B cell (primary cell): Measurements from ENCODE around the gene UPK3A. TPM values are rescaled to one million over a fixed set of nuclear protein-coding genes. Genes with fewer than 3 reads are reported as not detected.
A peak's percentile ranks its signal among the peaks of the same experiment; 100 is the strongest.

Experiments used
- ATAC-seq: fragments of 200-7000 bp; cut with Tn5 transposase; one replicate; pipeline ENCODE4 v1.10.0; 2021; ENCODE audit warnings: low read depth, mild to moderate bottlenecking, moderate number of reproducible peaks, moderate library complexity
- CTCF ChIA-PET: fragments of 350-600 bp; sonication (Branson Sonifier 250); formaldehyde crosslinking; loops from one replicate; lab custom pipeline; 2021; ENCODE audit warnings: antibody characterized with exemption, inconsistent platforms; lab: Charles Lee
- POLR2A ChIA-PET: fragments of 350-600 bp; sonication (Branson Sonifier 250); formaldehyde crosslinking; loops from one replicate; lab custom pipeline; 2021; ENCODE audit warnings: antibody characterized with exemption; lab: Charles Lee
- DNase-seq: peaks from one replicate; pipeline ENCODE4 v3.0.0; 2013
- H2AFZ ChIP-seq: 2 replicates; pipeline ENCODE4 v1.6.1; 2012; ENCODE audit warnings: mild to moderate bottlenecking, low read depth, low read length; ENCODE audit not compliant: insufficient read depth, poor library complexity, severe bottlenecking
- H3K27ac ChIP-seq, 2 donors: 1 replicate in 1 of 2; 2 replicates in 1 of 2; pipeline ENCODE4 v1.5.1; 2012 to 2013; ENCODE audit warnings: low read length in 2 of 2, mild to moderate bottlenecking in 2 of 2, moderate library complexity in 1 of 2
- H3K27me3 ChIP-seq, 4 experiments: fragments of 200-600 bp in 1 of 4; sonication (generic) in 1 of 4; replicated peaks in 1 of 4; 1 replicate in 2 of 4; 2 replicates in 2 of 4; pipeline versions ENCODE4 v1.6.1 to v1.7.0; 2013 to 2016; ENCODE audit warnings: low read length in 3 of 4, mild to moderate bottlenecking in 2 of 4, mixed read lengths in 1 of 4, moderate library complexity in 1 of 4; ENCODE audit not compliant: insufficient read depth in 4 of 4, control insufficient read depth in 3 of 4; ENCODE audit errors: control extremely low read depth in 1 of 4
- H3K36me3 ChIP-seq, 2 experiments: replicated peaks in 1 of 2; 1 replicate in 1 of 2; 2 replicates in 1 of 2; pipeline versions ENCODE4 v1.6.1 to v1.7.1; 2013; ENCODE audit warnings: low read length in 1 of 2; ENCODE audit not compliant: insufficient read depth in 2 of 2, control insufficient read depth in 1 of 2; ENCODE audit errors: control extremely low read depth in 1 of 2, extremely low read depth in 1 of 2
- H3K4me1 ChIP-seq, 2 donors: fragments of 200-600 bp in 1 of 2; sonication (generic) in 1 of 2; 1 replicate in 1 of 2; 2 replicates in 1 of 2; pipeline versions ENCODE4 v1.5.1 to v1.6.1; 2013 to 2017; ENCODE audit warnings: low read length in 2 of 2; ENCODE audit not compliant: control insufficient read depth in 2 of 2, insufficient read depth in 2 of 2
- H3K4me2 ChIP-seq: replicated peaks from 2 replicates; pipeline ENCODE3; 2012; ENCODE audit warnings: mild to moderate bottlenecking, low read depth, low read length; ENCODE audit not compliant: poor library complexity, severe bottlenecking
- H3K4me3 ChIP-seq, 5 experiments: fragments of 200-600 bp in 1 of 5; sonication (generic) in 1 of 5; 1 replicate in 3 of 5; 2 replicates in 2 of 5; pipeline versions ENCODE4 v1.5.1 to v1.7.0; 2011 to 2016; ENCODE audit warnings: low read length in 4 of 5, mild to moderate bottlenecking in 4 of 5, low read depth in 2 of 5, control low read depth in 1 of 5, moderate library complexity in 1 of 5; ENCODE audit not compliant: insufficient read depth in 1 of 5; ENCODE audit errors: control extremely low read depth in 1 of 5, extremely low read depth in 1 of 5
- H3K79me2 ChIP-seq: fragments of 200-600 bp; sonication (generic); one replicate; pipeline ENCODE4 v1.6.0; 2016; ENCODE audit warnings: low read length; ENCODE audit not compliant: control insufficient read depth, insufficient read depth
- H3K9ac ChIP-seq: fragments of 200-600 bp; sonication (generic); 2 replicates; pipeline ENCODE4 v1.6.1; 2017; ENCODE audit warnings: mild to moderate bottlenecking, low read length, moderate library complexity
- H3K9me3 ChIP-seq, 3 donors: one replicate each; pipeline versions ENCODE4 v1.6.1 to v1.7.1; 2013; ENCODE audit warnings: low read length in 2 of 3; ENCODE audit not compliant: control insufficient read depth in 2 of 3, insufficient read depth in 1 of 3; ENCODE audit errors: control extremely low read depth in 1 of 3
- H4K20me1 ChIP-seq: 2 replicates; pipeline ENCODE4 v1.6.0; 2012; ENCODE audit warnings: mild to moderate bottlenecking, low read length; ENCODE audit not compliant: insufficient read depth, control insufficient read depth, poor library complexity, severe bottlenecking
- H3K27ac Mint-ChIP-seq: one replicate; pipeline ENCODE4 v1.8.0; 2021; ENCODE audit warnings: mixed read lengths
- H3K27me3 Mint-ChIP-seq: one replicate; pipeline ENCODE4 v1.8.0; 2021; ENCODE audit warnings: mixed read lengths
- H3K4me1 Mint-ChIP-seq: one replicate; pipeline ENCODE4 v1.8.0; 2021; ENCODE audit warnings: mixed read lengths
- H3K4me3 Mint-ChIP-seq: one replicate; pipeline ENCODE4 v1.8.0; 2021; ENCODE audit warnings: mixed read lengths
- H3K9me3 Mint-ChIP-seq: one replicate; pipeline ENCODE4 v1.8.0; 2022; ENCODE audit warnings: mixed read lengths; ENCODE audit not compliant: insufficient read depth
- EZH2 ChIP-seq: IDR thresholded peaks from 2 replicates; pipeline ENCODE4 v1.6.1; 2012; ENCODE audit warnings: borderline replicate concordance, low read depth, mild to moderate bottlenecking, moderate library complexity, low read length; ENCODE audit not compliant: insufficient read depth, poor library complexity, severe bottlenecking
- WGBS: methylation state at CpG from one replicate; pipeline ENCODE4 v1.1.5; 2013; ENCODE audit warnings: missing lambda C conversion rate; ENCODE audit not compliant: insufficient coverage; 5-methylcytosine and 5-hydroxymethylcytosine counted together
- intact Hi-C: fragments of 100-400 bp; cut with micrococcal nuclease; formaldehyde crosslinking; loops from one replicate; pipeline ENCODE4 v1.10.0; 2022
- polyA plus RNA-seq: library from polyadenylated mRNA; depleted of rRNA; stranded (reverse); fragments of >200 nt; gene quantifications from 2 replicates; pipeline ENCODE4 v1.2.3, GENCODE V29; 2012
- total RNA-seq, 2 donors: library from RNA; stranded (reverse); fragments of 120-200 nt in 1 of 2; gene quantifications; 1 replicate in 1 of 2; 2 replicates in 1 of 2; pipeline versions ENCODE4 v1.2.3 to v1.2.4, GENCODE V29; 2013 to 2022
- TF ChIP-seq, protein P1 (sequence below): fragments of 200-600 bp; IDR thresholded peaks from one replicate; pipeline ENCODE4 v1.8.0; 2022; ENCODE audit warnings: antibody characterized with exemption, mild to moderate bottlenecking

Gene UPK3A
- total and polyA plus RNA-seq, 2 donors (not counting 1 experiment from before 2014, with no cell fraction given): not detected

DNA sequence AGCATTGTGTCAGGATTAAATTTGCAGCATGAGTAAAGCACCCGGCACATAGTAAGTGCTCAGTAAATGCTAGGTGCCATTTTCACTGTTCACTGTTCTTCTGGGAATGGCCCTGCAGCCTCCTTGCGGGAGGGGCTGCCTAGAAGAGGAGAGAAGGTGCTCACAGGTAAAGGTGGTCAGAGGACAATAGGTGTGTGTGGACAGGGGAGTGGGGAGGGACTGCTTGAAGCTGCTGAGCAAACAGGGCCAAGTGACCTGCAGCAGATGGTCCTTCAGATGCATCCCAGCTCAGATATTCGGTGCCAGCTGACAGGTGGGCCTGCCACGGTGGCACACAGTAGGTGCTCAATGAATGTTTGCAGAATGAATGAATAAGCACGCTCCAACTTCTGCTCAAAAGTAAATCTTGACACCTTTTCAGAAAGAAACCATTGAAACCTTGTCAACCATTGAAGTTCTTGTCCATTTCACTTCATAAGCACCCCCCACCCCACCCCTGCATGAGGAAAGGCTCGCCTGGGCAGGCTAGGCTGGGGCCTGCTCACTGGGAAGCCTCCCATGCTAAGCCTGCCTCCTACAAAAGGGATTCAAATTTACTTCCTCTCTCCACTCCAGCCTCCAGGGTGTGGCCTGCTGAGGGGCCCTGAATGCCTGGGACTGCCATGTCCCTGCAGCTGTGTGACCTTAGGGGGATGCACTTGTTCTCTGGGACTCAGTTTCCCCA lies 45.6 kb upstream of the UPK3A start:
- H2AFZ ChIP-seq: no peak overlapping the region
- no peaks in the 10 kb centered on the region for H3K9me3 ChIP-seq
- no peaks in the 10 kb centered on the region for H3K27me3 ChIP-seq
- H3K79me2 ChIP-seq: peaks cover 51% of the 10 kb centered on the region
- H3K27ac ChIP-seq: no peak overlapping the region
- H3K4me3 ChIP-seq: peak overlapping the region in 4 of 5 experiments; percentile 13 to 69 (median 65)
- DNase-seq: no peak
- no peak for TF ChIP-seq EZH2
- TF ChIP-seq, protein P1, sequence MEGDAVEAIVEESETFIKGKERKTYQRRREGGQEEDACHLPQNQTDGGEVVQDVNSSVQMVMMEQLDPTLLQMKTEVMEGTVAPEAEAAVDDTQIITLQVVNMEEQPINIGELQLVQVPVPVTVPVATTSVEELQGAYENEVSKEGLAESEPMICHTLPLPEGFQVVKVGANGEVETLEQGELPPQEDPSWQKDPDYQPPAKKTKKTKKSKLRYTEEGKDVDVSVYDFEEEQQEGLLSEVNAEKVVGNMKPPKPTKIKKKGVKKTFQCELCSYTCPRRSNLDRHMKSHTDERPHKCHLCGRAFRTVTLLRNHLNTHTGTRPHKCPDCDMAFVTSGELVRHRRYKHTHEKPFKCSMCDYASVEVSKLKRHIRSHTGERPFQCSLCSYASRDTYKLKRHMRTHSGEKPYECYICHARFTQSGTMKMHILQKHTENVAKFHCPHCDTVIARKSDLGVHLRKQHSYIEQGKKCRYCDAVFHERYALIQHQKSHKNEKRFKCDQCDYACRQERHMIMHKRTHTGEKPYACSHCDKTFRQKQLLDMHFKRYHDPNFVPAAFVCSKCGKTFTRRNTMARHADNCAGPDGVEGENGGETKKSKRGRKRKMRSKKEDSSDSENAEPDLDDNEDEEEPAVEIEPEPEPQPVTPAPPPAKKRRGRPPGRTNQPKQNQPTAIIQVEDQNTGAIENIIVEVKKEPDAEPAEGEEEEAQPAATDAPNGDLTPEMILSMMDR: no peak
- H4K20me1 ChIP-seq: peaks cover 34% of the 10 kb centered on the region
- ChIA-PET CTCF (no interaction called here), POLR2A (no interaction called here)
- H3K36me3 ChIP-seq: peaks cover 0 to 15% of the 10 kb centered on the region in 2 experiments
- peak overlapping the region; percentile 99 for H3K4me2 ChIP-seq
- Mint-ChIP-seq H3K4me1 (peaks cover 73% of the 10 kb centered on the region), H3K27me3 (no peaks in the 10 kb centered on the region), H3K27ac (peak overlapping the region; percentile 70), H3K9me3 (no peaks in the 10 kb centered on the region), H3K4me3 (peak overlapping the region; percentile 93)
- peaks cover 51 to 70% of the 10 kb centered on the region in 2 donors for H3K4me1 ChIP-seq
- 75% methylated on average over 5 of the region's 6 CpGs for WGBS
- peak overlapping the region; percentile 66 for H3K9ac ChIP-seq
- ATAC-seq: no peak
- intact Hi-C loops: no loop called here

DNA sequence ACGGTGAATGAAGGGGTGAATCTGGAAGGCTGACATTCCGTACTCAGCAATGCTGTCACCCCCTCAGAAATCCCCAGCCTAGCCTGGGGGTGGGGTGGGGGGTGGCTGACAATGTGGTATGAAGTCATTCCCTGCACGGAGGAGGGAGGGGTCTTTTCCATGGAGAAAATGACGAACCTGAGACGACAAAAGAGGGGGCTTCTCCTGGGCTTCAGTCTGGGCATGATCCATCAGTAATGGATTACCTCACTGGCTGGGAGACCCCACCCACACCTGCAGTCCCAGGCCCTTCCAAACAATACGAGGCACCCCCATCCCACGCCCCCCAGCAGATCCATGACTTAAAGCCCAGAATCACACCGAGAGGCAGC lies 45.1 kb upstream of the UPK3A start:
- no peaks in the 10 kb centered on the region for H3K27me3 Mint-ChIP-seq
- H3K27me3 ChIP-seq: no peaks in the 10 kb centered on the region
- peak overlapping the region; percentile 93 for H3K4me3 Mint-ChIP-seq
- TF ChIP-seq, protein P1: no peak
- TF ChIP-seq EZH2: no peak
- H2AFZ ChIP-seq: peak overlapping the region; percentile 72
- ATAC-seq (no peak), DNase-seq (no peak)
- 40% methylated on average over 2 of the region's 8 CpGs for WGBS
- peaks cover 68% of the 10 kb centered on the region for H3K4me1 Mint-ChIP-seq
- no peaks in the 10 kb centered on the region for H3K9me3 Mint-ChIP-seq
- CTCF ChIA-PET: no interaction called here
- no peak overlapping the region for H3K27ac ChIP-seq
- H4K20me1 ChIP-seq: peaks cover 34% of the 10 kb centered on the region
- H3K4me3 ChIP-seq: peak overlapping the region; percentile 13 to 69 (median 65)
- POLR2A ChIA-PET: no interaction called here
- H3K36me3 ChIP-seq: peaks cover 0 to 13% of the 10 kb centered on the region in 2 experiments
- H3K4me1 ChIP-seq: peaks cover 46 to 64% of the 10 kb centered on the region in 2 donors
- peak overlapping the region; percentile 32 for H3K27ac Mint-ChIP-seq
- H3K4me2 ChIP-seq: peak overlapping the region; percentile 99
- peaks cover 46% of the 10 kb centered on the region for H3K79me2 ChIP-seq
- H3K9ac ChIP-seq: peak overlapping the region; percentile 66
- no peaks in the 10 kb centered on the region for H3K9me3 ChIP-seq
- intact Hi-C loops: loop anchor here (2.0 kb wide), 1 partner anchor 77 kb away; the partner anchor contains the start of gene NUP50
